ENCODE results near the gene RHOJ.

- TF ChIP-seq GATA2 (IDR thresholded peaks at IDR 0.05; ENCODE audit: low read depth, low read length) (no peak), GATA3 (IDR thresholded peaks at IDR 0.05; ENCODE audit: low read depth, low read length) (no peak)
These were observed 83.6 kb downstream of the RHOJ start for GRCh38 chr14:63287666-63288483.
